OCI-LY7 (cell line): ENCODE data around the gene FZD1. TPM values are rescaled to one million over a fixed set of nuclear protein-coding genes. Genes with fewer than 3 reads are reported as not detected.

Experiments used
- BruUV-seq: library from RNA; stranded (reverse); fragments of 400-500 nt; replicated peaks from 2 replicates; lab custom pipeline; 2021; lab: Mats Ljungman, UMichigan
- CTCF ChIA-PET: fragments of 300-600 bp; sonication (Branson Sonifier 250); formaldehyde crosslinking; loops from one replicate; lab custom pipeline; 2022; ENCODE audit warnings: antibody characterized with exemption; ENCODE audit not compliant: unreplicated experiment; lab: Charles Lee
- POLR2A ChIA-PET: fragments of 300-600 bp; sonication (Branson Sonifier 250); formaldehyde crosslinking; loops from one replicate; lab custom pipeline; 2022; ENCODE audit warnings: antibody characterized with exemption; lab: Charles Lee
- DNase-seq: peaks from one replicate; pipeline ENCODE4 v3.0.0-alpha.2; 2015; ENCODE audit warnings: low spot score
- H2AFZ ChIP-seq: fragments of 200-600 bp; sonication (generic), shearing (Covaris generic); 2 replicates; pipeline ENCODE4 v1.6.1; 2014; ENCODE audit warnings: mild to moderate bottlenecking, antibody characterized with exemption, low read length, moderate library complexity
- H3K27ac ChIP-seq: fragments of 200-600 bp; sonication (generic); 2 replicates; pipeline ENCODE4 v1.5.1; 2014; ENCODE audit warnings: mixed run types, low read depth, mild to moderate bottlenecking, moderate library complexity, low read length, inconsistent platforms; ENCODE audit not compliant: poor library complexity, severe bottlenecking
- H3K36me3 ChIP-seq: fragments of 200-600 bp; sonication (generic); 2 replicates; pipeline ENCODE4 v1.6.1; 2014; ENCODE audit warnings: mild to moderate bottlenecking, antibody characterized with exemption, low read length, moderate library complexity, mixed read lengths; ENCODE audit not compliant: insufficient read depth
- H3K4me1 ChIP-seq: fragments of 200-600 bp; sonication (generic); 2 replicates; pipeline ENCODE4 v1.5.1; 2014; ENCODE audit warnings: mild to moderate bottlenecking, low read length; ENCODE audit not compliant: insufficient read depth, poor library complexity, severe bottlenecking
- H3K4me2 ChIP-seq: fragments of 200-600 bp; sonication (generic); 2 replicates; pipeline ENCODE4 v1.6.1; 2014; ENCODE audit warnings: mild to moderate bottlenecking, low read length
- H3K4me3 ChIP-seq: fragments of 200-600 bp; sonication (generic); 2 replicates; pipeline ENCODE4 v1.5.1; 2014; ENCODE audit warnings: mild to moderate bottlenecking, low read depth, low read length; ENCODE audit not compliant: poor library complexity, severe bottlenecking
- H3K79me2 ChIP-seq: fragments of 200-600 bp; sonication (generic); 2 replicates; pipeline ENCODE4 v1.6.1; 2016; ENCODE audit warnings: low read depth, mild to moderate bottlenecking, low read length, moderate library complexity, mixed read lengths; ENCODE audit not compliant: insufficient read depth
- H3K9me2 ChIP-seq: fragments of 200-600 bp; sonication (generic); 2 replicates; pipeline ENCODE4 v1.6.1; 2016; ENCODE audit warnings: mild to moderate bottlenecking, low read length, mixed read lengths; ENCODE audit not compliant: insufficient read depth
- H3K9me3 ChIP-seq: fragments of 200-600 bp; sonication (generic); 2 replicates; pipeline ENCODE4 v1.6.1; 2014; ENCODE audit warnings: mild to moderate bottlenecking, mixed run types, low read length, mixed read lengths
- H4K20me1 ChIP-seq: fragments of 200-600 bp; sonication (generic); 2 replicates; pipeline ENCODE4 v1.6.1; 2014; ENCODE audit warnings: mild to moderate bottlenecking, antibody characterized with exemption, low read length, moderate library complexity, mixed read lengths; ENCODE audit not compliant: insufficient read depth
- EZH2phosphoT487 ChIP-seq: fragments of 200-600 bp; sonication (generic); IDR thresholded peaks from 2 replicates; pipeline ENCODE4 v1.6.1; 2018; ENCODE audit warnings: low read depth, borderline replicate concordance, mild to moderate bottlenecking, mixed run types, antibody characterized with exemption, low read length, moderate library complexity, mixed read lengths
- intact Hi-C: fragments of 100-400 bp; cut with micrococcal nuclease; formaldehyde crosslinking; loops from one replicate; pipeline ENCODE4 v1.10.0; 2022; ENCODE audit not compliant: unreplicated experiment
- total RNA-seq, 2 experiments: library from RNA; depleted of rRNA in 1 of 2; stranded (reverse); fragments of >200 nt in 1 of 2; shearing (Covaris generic) in 1 of 2; gene quantifications; 2 replicates each; pipeline ENCODE4 v1.2.3, GENCODE V29; 2014 to 2022
- TF ChIP-seq, protein P1 (sequence below): fragments of 200-600 bp; sonication (generic); conservative IDR thresholded peaks from 2 replicates; pipeline ENCODE4 v1.5.1; 2014; ENCODE audit warnings: mild to moderate bottlenecking, antibody characterized with exemption, low read length, moderate library complexity, mixed read lengths

FZD1 gene
- total RNA-seq, 2 experiments from 2014 or later = 1.3 to 2.4 TPM

DNA sequence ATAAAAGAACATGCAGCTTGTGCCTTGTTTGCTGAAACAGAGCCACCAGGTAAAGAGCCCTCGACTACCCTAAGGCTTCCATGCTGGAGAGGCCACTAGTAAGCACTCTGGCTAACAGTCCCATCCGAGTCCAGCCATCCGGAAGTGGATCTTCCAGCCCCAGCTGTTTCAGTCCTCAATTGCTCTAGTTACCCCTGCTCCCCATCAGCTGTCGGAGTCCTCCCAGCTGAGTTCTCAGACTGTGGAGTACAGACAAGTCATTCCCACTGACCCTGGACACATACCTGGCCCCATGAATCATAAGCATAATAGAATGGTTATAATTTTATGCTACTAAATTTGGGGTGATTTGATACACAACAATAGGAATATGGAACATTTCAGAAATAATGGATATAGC, 13.5 kb upstream of the FZD1 start:
- Histone ChIP-seq H3K4me2 (no peak overlapping the region), H2AFZ (no peak overlapping the region), H3K79me2 (no peaks in the 10 kb centered on the region), H3K9me3 (no peaks in the 10 kb centered on the region), H3K9me2 (no peaks in the 10 kb centered on the region), H4K20me1 (no peaks in the 10 kb centered on the region), H3K4me1 (no peaks in the 10 kb centered on the region), H3K27ac (no peak overlapping the region), H3K4me3 (no peak overlapping the region), H3K36me3 (no peaks in the 10 kb centered on the region)
- no peak for TF ChIP-seq EZH2phosphoT487
- TF ChIP-seq, protein P1, sequence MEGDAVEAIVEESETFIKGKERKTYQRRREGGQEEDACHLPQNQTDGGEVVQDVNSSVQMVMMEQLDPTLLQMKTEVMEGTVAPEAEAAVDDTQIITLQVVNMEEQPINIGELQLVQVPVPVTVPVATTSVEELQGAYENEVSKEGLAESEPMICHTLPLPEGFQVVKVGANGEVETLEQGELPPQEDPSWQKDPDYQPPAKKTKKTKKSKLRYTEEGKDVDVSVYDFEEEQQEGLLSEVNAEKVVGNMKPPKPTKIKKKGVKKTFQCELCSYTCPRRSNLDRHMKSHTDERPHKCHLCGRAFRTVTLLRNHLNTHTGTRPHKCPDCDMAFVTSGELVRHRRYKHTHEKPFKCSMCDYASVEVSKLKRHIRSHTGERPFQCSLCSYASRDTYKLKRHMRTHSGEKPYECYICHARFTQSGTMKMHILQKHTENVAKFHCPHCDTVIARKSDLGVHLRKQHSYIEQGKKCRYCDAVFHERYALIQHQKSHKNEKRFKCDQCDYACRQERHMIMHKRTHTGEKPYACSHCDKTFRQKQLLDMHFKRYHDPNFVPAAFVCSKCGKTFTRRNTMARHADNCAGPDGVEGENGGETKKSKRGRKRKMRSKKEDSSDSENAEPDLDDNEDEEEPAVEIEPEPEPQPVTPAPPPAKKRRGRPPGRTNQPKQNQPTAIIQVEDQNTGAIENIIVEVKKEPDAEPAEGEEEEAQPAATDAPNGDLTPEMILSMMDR = no peak
- no peak for DNase-seq
- ChIA-PET POLR2A (no interaction called here), CTCF (no interaction called here)
- no TSS peak for BruUV-seq
- intact Hi-C loops = no loop called here

DNA sequence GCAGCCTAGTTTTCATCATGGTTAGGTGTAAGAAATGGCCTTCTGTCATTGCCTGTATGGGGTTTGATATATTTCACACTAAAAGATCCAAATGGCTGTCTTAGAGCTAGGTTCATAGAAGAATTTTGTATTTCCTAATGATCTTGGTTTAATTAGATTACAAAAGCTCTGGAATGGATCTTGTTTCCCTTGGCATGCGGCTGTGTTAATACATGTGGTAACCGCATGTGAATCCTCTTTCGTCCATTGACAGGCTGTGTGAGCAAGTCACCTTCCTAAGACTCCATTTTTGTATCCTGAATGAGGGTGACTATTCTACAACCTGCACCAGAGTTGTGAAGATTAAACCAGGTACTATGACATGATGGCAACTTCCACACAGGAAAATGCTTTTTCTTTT, 12.4 kb upstream of the FZD1 start:
- ChIA-PET CTCF (no interaction called here), POLR2A (no interaction called here)
- no peak overlapping the region for H3K27ac ChIP-seq
- no peaks in the 10 kb centered on the region for H3K36me3 ChIP-seq
- no peaks in the 10 kb centered on the region for H3K9me3 ChIP-seq
- intact Hi-C loops = no loop called here
- no peaks in the 10 kb centered on the region for H3K9me2 ChIP-seq
- H3K4me1 ChIP-seq = no peaks in the 10 kb centered on the region
- DNase-seq = no peak
- H3K79me2 ChIP-seq = no peaks in the 10 kb centered on the region
- no TSS peak for BruUV-seq
- TF ChIP-seq, protein P1 = no peak
- no peak for TF ChIP-seq EZH2phosphoT487
- no peak overlapping the region for H2AFZ ChIP-seq
- no peak overlapping the region for H3K4me3 ChIP-seq
- H4K20me1 ChIP-seq = no peaks in the 10 kb centered on the region
- H3K4me2 ChIP-seq = no peak overlapping the region

DNA sequence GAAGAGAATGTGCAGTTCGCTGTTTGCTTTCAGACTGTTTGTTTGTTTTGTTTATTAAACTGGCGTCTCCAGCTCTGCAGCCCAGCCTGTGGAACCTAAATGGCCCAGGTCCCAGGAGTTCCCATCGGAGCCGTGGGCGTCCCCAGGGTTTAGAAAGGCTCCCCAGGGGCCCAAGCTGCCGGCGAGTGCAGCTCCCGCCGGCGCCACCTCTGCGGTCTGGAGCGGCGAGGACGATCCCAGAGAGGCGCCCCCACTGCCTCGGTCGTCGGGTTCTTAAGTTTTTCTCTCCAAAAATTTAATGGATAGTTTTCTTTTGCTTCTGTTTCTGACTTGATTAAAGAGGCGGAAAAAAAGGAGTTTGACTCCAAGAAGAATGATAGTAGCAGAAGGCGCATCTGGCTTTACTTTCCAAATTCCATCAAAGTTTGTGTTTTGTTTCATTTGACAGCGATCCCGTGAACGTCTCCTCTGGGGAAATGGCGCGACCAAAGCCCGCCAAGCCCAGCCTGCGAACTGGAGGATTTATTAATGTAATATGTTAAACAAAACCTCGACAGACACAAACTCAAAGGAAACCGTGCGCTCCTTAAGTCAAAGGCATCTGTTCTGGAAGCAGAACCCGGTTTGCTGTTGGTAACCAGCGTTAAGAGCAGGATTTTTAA, 718 bp upstream of the FZD1 start:
- ChIA-PET CTCF (no interaction called here), POLR2A (interaction anchor here (0.8 kb wide), 1 partner anchor 19 kb away, joined by 3 read pairs; no protein-coding TSS in a partner anchor)
- TF ChIP-seq, protein P1 = no peak
- no peak for TF ChIP-seq EZH2phosphoT487
- H3K36me3 ChIP-seq = no peaks in the 10 kb centered on the region
- BruUV-seq = no TSS peak
- no peak overlapping the region for H3K27ac ChIP-seq
- H4K20me1 ChIP-seq = no peaks in the 10 kb centered on the region; the same call in 1 of the 2 replicates
- H3K4me3 ChIP-seq = peak overlapping the region; percentile 77
- no peaks in the 10 kb centered on the region for H3K79me2 ChIP-seq
- H3K4me2 ChIP-seq = peak overlapping the region; percentile 97
- intact Hi-C loops = loop anchor here (2.0 to 5.0 kb wide), 2 partner anchors 175 to 556 kb away; no protein-coding TSS in a partner anchor
- H3K4me1 ChIP-seq = peaks cover 12% of the 10 kb centered on the region
- no peak for DNase-seq
- H3K9me3 ChIP-seq = no peaks in the 10 kb centered on the region
- H3K9me2 ChIP-seq = no peaks in the 10 kb centered on the region
- H2AFZ ChIP-seq = peak overlapping the region; percentile 92
